Ishikawa (cell line): ENCODE data around the gene SUMO1.

Source experiments
- EP300 ChIP-seq: IDR thresholded peaks from 2 replicates; pipeline ENCODE4 v1.6.1; 2012; ENCODE audit warnings: borderline replicate concordance
- FOXM1 ChIP-seq: IDR thresholded peaks from 2 replicates; pipeline ENCODE4 v1.6.1; 2012; ENCODE audit warnings: low read depth, borderline replicate concordance
- MAX ChIP-seq: IDR thresholded peaks from 2 replicates; pipeline ENCODE4 v1.6.1; 2012
- NFIC ChIP-seq: IDR thresholded peaks from 2 replicates; pipeline ENCODE4 v1.6.1; 2012
- RAD21 ChIP-seq: IDR thresholded peaks from 2 replicates; pipeline ENCODE4 v1.6.1; 2012; ENCODE audit warnings: low read depth
- YY1 ChIP-seq: IDR thresholded peaks from 2 replicates; pipeline ENCODE4 v1.6.1; 2012; ENCODE audit warnings: low read depth

- no peak for TF ChIP-seq MAX
- TF ChIP-seq FOXM1: no peak
- no peak for TF ChIP-seq RAD21
- TF ChIP-seq EP300: no peak
- no peak for TF ChIP-seq YY1
- TF ChIP-seq NFIC: no peak
Measured at GRCh38 chr2:202186641-202187202, 51.7 kb downstream of the SUMO1 start.
